T-helper 9 cell (primary cell): Measurements from ENCODE around the gene PROCA1.
"Not testable (repeated sequence)": the region's sequence is repeated elsewhere in the genome, so short reads cannot be mapped to it uniquely, and the experiment has no call there.

ENCODE experiments used
- DNase-seq: peaks from one replicate; pipeline ENCODE4 v3.0.0-alpha.2; 2020

The PROCA1 gene

GRCh38 chr17:28667870-28668269 is 43.8 kb downstream of the PROCA1 start:
- DNase-seq = no peak

- DNase-seq = no peak
Observed at GRCh38 chr17:28665994-28666393, 45.7 kb downstream of the PROCA1 start.

- DNase-seq = no peak
Observed at GRCh38 chr17:28663723-28664122, 48.0 kb downstream of the PROCA1 start.

GRCh38 chr17:28662527-28662829 is 49.2 kb downstream of the PROCA1 start:
- DNase-seq = no peak

GRCh38 chr17:28661635-28662526 is 49.8 kb downstream of the PROCA1 start, which contains the start of the genes SDF2 and SUPT6H:
Gene SDF2, minus strand, starts transcription at chr17:28661906. Its CDS starts 30 bp downstream, at chr17:28661876.
Gene SUPT6H, plus strand, starts transcription at chr17:28662205. Its CDS starts 11,197 bp downstream, at chr17:28673402.
- peak; percentile 95 for DNase-seq

GRCh38 chr17:28659497-28659881 is 52.2 kb downstream of the PROCA1 start:
- not testable (repeated sequence) for DNase-seq

- not testable (repeated sequence) for DNase-seq
Observed at GRCh38 chr17:28658766-28659496, 52.8 kb downstream of the PROCA1 start.

GRCh38 chr17:28658342-28658741 is 53.3 kb downstream of the PROCA1 start:
- DNase-seq = not testable (repeated sequence)

GRCh38 chr17:28657756-28658155 is 53.9 kb downstream of the PROCA1 start:
- DNase-seq = no peak

GRCh38 chr17:28655160-28655559 is 56.5 kb downstream of the PROCA1 start:
- DNase-seq = no peak
